Activated CD8-positive, alpha-beta T cell treated with anti-CD3 and anti-CD28 coated beads, Interleukin-2, amount 10 ng/mL, durations not matched to agents 7 days and 5 days (primary cell): ENCODE data around the gene SHLD2. TPM values are rescaled to one million over a fixed set of nuclear protein-coding genes. Genes with fewer than 3 reads are reported as not detected.
"Not testable (repeated sequence)": the region's sequence is repeated elsewhere in the genome, so short reads cannot be mapped to it uniquely, and the experiment has no call there.

Experiments used
- ATAC-seq: fragments of 150-1000 bp; cut with Tn5 transposase; one replicate; pipeline ENCODE4 v1.10.0; 2021; ENCODE audit warnings: moderate library complexity
- CTCF ChIA-PET: fragments of 350-600 bp; sonication (Branson Sonifier 250); formaldehyde crosslinking; loops from one replicate; lab custom pipeline; 2021; ENCODE audit warnings: antibody characterized with exemption; lab: Charles Lee
- POLR2A ChIA-PET: fragments of 350-600 bp; sonication (Branson Sonifier 250); formaldehyde crosslinking; loops from one replicate; lab custom pipeline; 2021; ENCODE audit warnings: antibody characterized with exemption; lab: Charles Lee
- DNase-seq: peaks from one replicate; pipeline ENCODE4 v3.0.0-alpha.2; 2020
- H3K27ac Mint-ChIP-seq: one replicate; pipeline ENCODE4 v1.8.0; 2021; ENCODE audit warnings: mild to moderate bottlenecking, mixed read lengths
- H3K27me3 Mint-ChIP-seq: one replicate; pipeline ENCODE4 v1.8.0; 2021; ENCODE audit warnings: low read depth, mixed read lengths
- H3K36me3 Mint-ChIP-seq: one replicate; pipeline ENCODE4 v1.8.0; 2021; ENCODE audit warnings: low read depth, mixed read lengths
- H3K4me1 Mint-ChIP-seq: one replicate; pipeline ENCODE4 v1.8.0; 2021; ENCODE audit warnings: low read depth, mixed read lengths
- H3K4me3 Mint-ChIP-seq: one replicate; pipeline ENCODE4 v1.8.0; 2021; ENCODE audit warnings: mild to moderate bottlenecking, mixed read lengths
- H3K9me3 Mint-ChIP-seq: one replicate; pipeline ENCODE4 v1.8.0; 2022; ENCODE audit warnings: mixed read lengths; ENCODE audit not compliant: insufficient read depth
- total RNA-seq, 2 experiments: library from RNA; stranded (reverse); gene quantifications; one replicate each; pipeline ENCODE4 v1.2.3, GENCODE V29; 2021

SHLD2 gene
- total RNA-seq, 2 experiments from 2014 or later = 34.2 to 36.8 TPM

DNA sequence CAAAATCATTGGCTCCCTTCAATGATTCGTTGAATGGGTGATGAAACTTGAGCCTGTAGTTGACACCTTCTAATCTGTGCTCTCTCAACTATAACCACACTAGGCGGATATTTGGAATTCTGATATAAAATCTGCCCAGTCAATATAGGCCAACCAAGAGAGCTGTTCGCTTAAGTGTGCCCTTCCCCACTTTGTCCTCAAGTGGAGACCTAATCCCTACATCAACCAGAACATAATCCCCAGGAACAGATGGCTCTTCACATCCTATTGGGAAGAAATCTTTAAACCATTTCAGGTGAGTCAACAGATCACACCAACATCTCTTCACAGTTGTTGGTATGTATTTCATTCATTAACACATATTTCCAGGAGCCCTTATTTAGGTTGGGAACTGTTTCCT, 96.8 kb downstream of the SHLD2 start:
- H3K9me3 Mint-ChIP-seq, CTCF ChIA-PET, POLR2A ChIA-PET, H3K27me3 Mint-ChIP-seq, H3K27ac Mint-ChIP-seq, ATAC-seq, H3K4me3 Mint-ChIP-seq, DNase-seq, H3K4me1 Mint-ChIP-seq: not testable (repeated sequence)
- H3K36me3 Mint-ChIP-seq = peaks cover 32% of the 10 kb centered on the region

DNA sequence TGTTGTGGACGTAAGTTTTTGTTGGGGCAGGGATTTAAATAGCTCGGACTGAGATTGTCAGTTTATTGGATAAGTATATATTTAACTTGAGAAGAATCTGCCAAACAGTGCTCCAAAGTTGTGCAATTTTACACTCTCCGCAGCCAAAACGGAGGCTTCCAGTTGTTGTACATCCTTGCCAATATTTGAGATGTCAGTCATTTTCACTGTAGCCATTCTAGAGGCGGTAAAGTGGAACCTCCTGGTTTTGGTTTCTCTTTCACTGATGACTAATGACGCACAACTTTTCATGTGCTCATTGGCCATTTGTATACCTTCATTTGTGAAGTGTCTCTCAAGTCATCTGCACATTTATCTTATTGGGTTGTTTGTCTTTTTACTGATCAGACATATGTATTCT, 105.9 kb downstream of the SHLD2 start:
- POLR2A ChIA-PET, H3K27me3 Mint-ChIP-seq, CTCF ChIA-PET, H3K36me3 Mint-ChIP-seq, H3K27ac Mint-ChIP-seq, H3K9me3 Mint-ChIP-seq: not testable (repeated sequence)
- Mint-ChIP-seq H3K4me3 (peak overlapping the region; percentile 38), H3K4me1 (peaks cover 20% of the 10 kb centered on the region)
- DNase-seq (peak; percentile 39), ATAC-seq (peak; percentile 47)

GRCh38 chr10:87204801-87205200, 109.8 kb downstream of the SHLD2 start:
- ATAC-seq, DNase-seq, POLR2A ChIA-PET, H3K9me3 Mint-ChIP-seq, CTCF ChIA-PET, H3K4me3 Mint-ChIP-seq, H3K27me3 Mint-ChIP-seq, H3K36me3 Mint-ChIP-seq, H3K27ac Mint-ChIP-seq: not testable (repeated sequence)
- peaks cover 20% of the 10 kb centered on the region for H3K4me1 Mint-ChIP-seq

DNA sequence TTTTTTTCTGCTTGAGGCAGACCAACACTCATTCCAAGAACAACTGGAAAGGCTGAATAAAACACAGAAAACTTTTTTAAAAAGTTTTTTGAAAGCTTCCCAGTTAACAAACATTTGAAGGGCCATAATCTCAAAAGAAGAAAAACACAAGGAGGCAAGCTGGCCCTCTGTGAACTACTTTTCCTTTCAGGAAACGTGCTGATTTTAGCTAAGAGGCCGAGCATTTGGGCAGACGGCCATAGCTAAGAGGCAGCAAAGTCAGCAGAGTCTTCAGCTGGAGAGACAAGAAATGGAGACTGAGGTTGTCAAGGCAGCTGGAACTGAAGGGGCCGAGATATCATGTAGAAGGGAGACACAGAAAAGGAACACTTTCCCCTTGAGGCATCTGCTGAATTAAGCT, 111.9 kb downstream of the SHLD2 start:
- DNase-seq, ATAC-seq, H3K9me3 Mint-ChIP-seq, H3K27me3 Mint-ChIP-seq, POLR2A ChIA-PET, CTCF ChIA-PET, H3K4me3 Mint-ChIP-seq, H3K27ac Mint-ChIP-seq, H3K36me3 Mint-ChIP-seq: not testable (repeated sequence)
- peaks cover 13% of the 10 kb centered on the region for H3K4me1 Mint-ChIP-seq

DNA sequence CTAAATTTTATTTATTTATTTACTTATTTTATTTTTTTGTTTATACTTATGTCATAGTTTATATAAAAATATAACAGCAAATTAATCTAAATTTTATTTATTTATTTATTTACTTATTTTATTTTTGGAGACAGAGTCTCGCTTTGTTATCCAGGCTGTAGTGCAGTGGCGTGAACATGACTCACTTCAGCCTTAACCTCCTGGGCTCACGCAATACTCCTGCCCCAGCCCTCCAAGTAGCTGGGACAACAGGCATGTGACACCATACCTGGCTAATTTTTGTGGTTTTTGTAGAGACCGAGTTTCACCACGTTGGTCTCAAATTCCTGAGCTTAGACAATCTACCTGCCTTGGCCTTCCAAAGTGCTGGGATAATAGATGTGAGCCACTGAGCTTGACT, 115.3 kb downstream of the SHLD2 start:
- not testable (repeated sequence) for ATAC-seq

GRCh38 chr10:87211848-87212247, 116.8 kb downstream of the SHLD2 start:
- H3K4me3 Mint-ChIP-seq, H3K9me3 Mint-ChIP-seq, ATAC-seq, H3K36me3 Mint-ChIP-seq, H3K27me3 Mint-ChIP-seq, DNase-seq, H3K27ac Mint-ChIP-seq, CTCF ChIA-PET, POLR2A ChIA-PET: not testable (repeated sequence)
- peaks cover 14% of the 10 kb centered on the region for H3K4me1 Mint-ChIP-seq

More for the DNA sequence above, 115.3 kb downstream of the SHLD2 start:
- POLR2A ChIA-PET, H3K36me3 Mint-ChIP-seq, H3K27ac Mint-ChIP-seq, DNase-seq, H3K27me3 Mint-ChIP-seq, H3K9me3 Mint-ChIP-seq, CTCF ChIA-PET, H3K4me3 Mint-ChIP-seq: not testable (repeated sequence)
- H3K4me1 Mint-ChIP-seq = peaks cover 14% of the 10 kb centered on the region

GRCh38 chr10:87213150-87213765, 118.3 kb downstream of the SHLD2 start:
- not testable (repeated sequence) for H3K4me3 Mint-ChIP-seq

GRCh38 chr10:87213806-87214205, 118.8 kb downstream of the SHLD2 start:
- peak overlapping the region; percentile 37 for H3K27ac Mint-ChIP-seq
- CTCF ChIA-PET, DNase-seq, H3K9me3 Mint-ChIP-seq, POLR2A ChIA-PET, ATAC-seq, H3K36me3 Mint-ChIP-seq, H3K27me3 Mint-ChIP-seq, H3K4me3 Mint-ChIP-seq: not testable (repeated sequence)
- peaks cover 25% of the 10 kb centered on the region for H3K4me1 Mint-ChIP-seq

More at GRCh38 chr10:87213150-87213765, 118.3 kb downstream of the SHLD2 start:
- H3K9me3 Mint-ChIP-seq, H3K27ac Mint-ChIP-seq, POLR2A ChIA-PET, CTCF ChIA-PET, H3K36me3 Mint-ChIP-seq, DNase-seq, H3K27me3 Mint-ChIP-seq: not testable (repeated sequence)
- ATAC-seq = peak; percentile 75
- peaks cover 20% of the 10 kb centered on the region for H3K4me1 Mint-ChIP-seq

- DNase-seq, CTCF ChIA-PET, H3K9me3 Mint-ChIP-seq, H3K36me3 Mint-ChIP-seq, POLR2A ChIA-PET, H3K27me3 Mint-ChIP-seq, H3K27ac Mint-ChIP-seq, H3K4me3 Mint-ChIP-seq, ATAC-seq: not testable (repeated sequence)
- H3K4me1 Mint-ChIP-seq = peaks cover 27% of the 10 kb centered on the region
Measured at GRCh38 chr10:87216120-87216519, 121.1 kb downstream of the SHLD2 start.

GRCh38 chr10:87219370-87219769, 124.4 kb downstream of the SHLD2 start:
- DNase-seq, H3K9me3 Mint-ChIP-seq, CTCF ChIA-PET, H3K36me3 Mint-ChIP-seq, POLR2A ChIA-PET, H3K27ac Mint-ChIP-seq, H3K27me3 Mint-ChIP-seq, H3K4me3 Mint-ChIP-seq: not testable (repeated sequence)
- peaks cover 15% of the 10 kb centered on the region for H3K4me1 Mint-ChIP-seq
- ATAC-seq = peak; percentile 62

- CTCF ChIA-PET, H3K27ac Mint-ChIP-seq, H3K4me1 Mint-ChIP-seq, DNase-seq, POLR2A ChIA-PET, H3K27me3 Mint-ChIP-seq, H3K36me3 Mint-ChIP-seq, H3K4me3 Mint-ChIP-seq, ATAC-seq, H3K9me3 Mint-ChIP-seq: not testable (repeated sequence)
Measured at GRCh38 chr10:87222789-87223188, 127.8 kb downstream of the SHLD2 start.

- H3K4me3 Mint-ChIP-seq, H3K9me3 Mint-ChIP-seq, CTCF ChIA-PET, DNase-seq, H3K27me3 Mint-ChIP-seq, H3K36me3 Mint-ChIP-seq, H3K4me1 Mint-ChIP-seq, POLR2A ChIA-PET, ATAC-seq, H3K27ac Mint-ChIP-seq: not testable (repeated sequence)
Measured at GRCh38 chr10:87225148-87225547, 130.1 kb downstream of the SHLD2 start, which contains the start of gene NUTM2A. Gene NUTM2A, plus strand, starts transcription at chr10:87225448. Its CDS starts 383 bp downstream, at chr10:87225831.

- POLR2A ChIA-PET, H3K4me1 Mint-ChIP-seq, H3K4me3 Mint-ChIP-seq, H3K9me3 Mint-ChIP-seq, H3K27ac Mint-ChIP-seq, H3K27me3 Mint-ChIP-seq, DNase-seq, H3K36me3 Mint-ChIP-seq, CTCF ChIA-PET, ATAC-seq: not testable (repeated sequence)
Measured at GRCh38 chr10:87228247-87228646, 133.2 kb downstream of the SHLD2 start.
